Adrenal gland (tissue), 12 donors: ENCODE results near the gene ULK3. TPM values are rescaled to one million over a fixed set of nuclear protein-coding genes. Genes with fewer than 3 reads are reported as not detected.

Experiments
- DNase-seq, 7 donors: peaks; one replicate each; pipeline ENCODE4 v3.0.0-alpha.2; 2019 to 2020
- H3K27ac ChIP-seq, 5 donors: fragments of 200-600 bp; sonication (generic) in 4 of 5; 1 replicate in 3 of 5; 2 replicates in 2 of 5; pipeline versions ENCODE4 v1.5.1 to v1.8.0; 2016 to 2020; ENCODE audit warnings: mild to moderate bottlenecking in 1 of 5
- H3K27me3 ChIP-seq: fragments of 200-600 bp; 2 replicates; pipeline ENCODE4 v1.8.0; 2021
- H3K36me3 ChIP-seq, 2 donors: fragments of 200-600 bp; replicated peaks in 1 of 2; 1 replicate in 1 of 2; 2 replicates in 1 of 2; pipeline versions ENCODE4 v1.5.1 to v1.8.0; 2018 to 2022
- H3K4me1 ChIP-seq, 2 donors: fragments of 200-600 bp; replicated peaks in 1 of 2; 1 replicate in 1 of 2; 2 replicates in 1 of 2; pipeline versions ENCODE4 v1.5.1 to v1.8.0; 2018 to 2021
- H3K4me3 ChIP-seq, 4 donors: fragments of 200-600 bp; sonication (generic) in 3 of 4; one replicate each; pipeline ENCODE4 v1.5.1; 2016 to 2018
- H3K9me3 ChIP-seq, 3 donors: fragments of 200-600 bp; sonication (generic) in 1 of 3; replicated peaks in 1 of 3; 1 replicate in 2 of 3; 2 replicates in 1 of 3; pipeline versions ENCODE4 v1.5.1 to v1.8.0; 2016 to 2021
- POLR2A ChIP-seq, 2 donors: fragments of 450-650 bp; IDR thresholded peaks; one replicate each; pipeline ENCODE4 v1.6.1; 2017; ENCODE audit warnings: antibody characterized with exemption in 2 of 2, mild to moderate bottlenecking in 2 of 2, moderate library complexity in 1 of 2
- WGBS, 4 donors: extraction: QIAGEN DNeasy Blood & Tissue Kit in 2 of 4; methylation state at CpG; one replicate each; pipeline versions ENCODE4 v1.1.5 to v1.1.7; 2013 to 2017; 5-methylcytosine and 5-hydroxymethylcytosine counted together
- intact Hi-C, 2 donors: fragments of 100-400 bp; cut with DNase I; formaldehyde crosslinking; loops; one replicate each; pipeline versions ENCODE4 v1.14.1 to v1.15.0; 2022 to 2023
- polyA plus RNA-seq, 3 donors: library from polyadenylated mRNA; stranded (reverse); fragments of 200-250 nt in 2 of 3; fragments of 350-450 nt in 1 of 3; fragmentation: Illumina TruSeq in 1 of 3; extraction: RNeasy Lipid Tissue Mini Kit (QIAGEN cat#74804) in 1 of 3; gene quantifications; one replicate each; pipeline ENCODE4 v1.2.3, GENCODE V29; 2013 to 2014
- total RNA-seq, 9 donors: library from RNA; depleted of rRNA in 4 of 9; stranded (reverse); fragments of >200 nt in 4 of 9; fragments of 120-200 nt in 1 of 9; fragmentation: NEBNext Ultra II Directional in 1 of 9; extraction: Animal tissue kit (Norgen Biotek cat#: 25700) in 1 of 9; gene quantifications; one replicate each; pipeline versions ENCODE4 v1.1.0 to v1.2.4, GENCODE V29; 2013 to 2023
- TF ChIP-seq, protein P1 (sequence below), 6 experiments: fragments of 450-650 bp in 4 of 6; fragments of 200-600 bp in 2 of 6; sonication (generic) in 1 of 6; IDR thresholded peaks; 1 replicate in 5 of 6; 2 replicates in 1 of 6; pipeline versions ENCODE4 v1.5.1 to v1.8.0; 2016 to 2021; ENCODE audit warnings: antibody characterized with exemption in 6 of 6, mild to moderate bottlenecking in 2 of 6, moderate library complexity in 1 of 6
- donor health status: healthy with polysubstance abuse.
- donor health status: Bipolar disorder and iron deficiency.
- donor health status: DM: yes; HTN: yes; CAD: no.
- donor health status: DM: no; HTN: no; CAD: no.
- donor health status: DM: no; HTN: no; CAD: no.
- donor health status: DM: yes; HTN: yes; CAD: no.

The ULK3 gene
- total and polyA plus RNA-seq, 12 donors = 21.7 to 126 (median 52.5) TPM

DNA sequence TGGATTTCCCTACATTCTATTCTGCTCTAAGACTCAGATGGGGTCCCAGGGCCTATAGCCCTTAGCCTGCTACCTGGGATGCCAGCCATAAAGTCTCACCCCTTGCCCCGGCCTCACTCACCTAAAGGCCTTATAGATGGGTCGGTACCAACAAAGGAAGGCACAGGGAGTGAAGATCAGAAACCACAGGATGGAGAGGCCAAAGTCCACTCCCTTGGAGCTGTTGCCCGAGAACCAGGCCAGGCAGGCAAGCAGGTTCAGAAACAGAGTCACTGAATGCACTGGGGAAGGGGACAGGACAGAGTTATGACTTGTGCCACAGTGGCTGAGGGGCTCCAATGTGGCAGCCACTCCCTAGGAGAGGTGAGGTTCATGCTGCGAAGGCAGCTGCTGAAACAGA is 7.4 kb upstream of the ULK3 start:
- no peak for TF ChIP-seq POLR2A (IDR thresholded peaks at IDR 0.05)
- TF ChIP-seq, protein P1, sequence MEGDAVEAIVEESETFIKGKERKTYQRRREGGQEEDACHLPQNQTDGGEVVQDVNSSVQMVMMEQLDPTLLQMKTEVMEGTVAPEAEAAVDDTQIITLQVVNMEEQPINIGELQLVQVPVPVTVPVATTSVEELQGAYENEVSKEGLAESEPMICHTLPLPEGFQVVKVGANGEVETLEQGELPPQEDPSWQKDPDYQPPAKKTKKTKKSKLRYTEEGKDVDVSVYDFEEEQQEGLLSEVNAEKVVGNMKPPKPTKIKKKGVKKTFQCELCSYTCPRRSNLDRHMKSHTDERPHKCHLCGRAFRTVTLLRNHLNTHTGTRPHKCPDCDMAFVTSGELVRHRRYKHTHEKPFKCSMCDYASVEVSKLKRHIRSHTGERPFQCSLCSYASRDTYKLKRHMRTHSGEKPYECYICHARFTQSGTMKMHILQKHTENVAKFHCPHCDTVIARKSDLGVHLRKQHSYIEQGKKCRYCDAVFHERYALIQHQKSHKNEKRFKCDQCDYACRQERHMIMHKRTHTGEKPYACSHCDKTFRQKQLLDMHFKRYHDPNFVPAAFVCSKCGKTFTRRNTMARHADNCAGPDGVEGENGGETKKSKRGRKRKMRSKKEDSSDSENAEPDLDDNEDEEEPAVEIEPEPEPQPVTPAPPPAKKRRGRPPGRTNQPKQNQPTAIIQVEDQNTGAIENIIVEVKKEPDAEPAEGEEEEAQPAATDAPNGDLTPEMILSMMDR (IDR thresholded peaks at IDR 0.05) = no peak
- H3K9me3 ChIP-seq = no peaks in the 10 kb centered on the region
- 84 to 100% (median 99%) methylated on average over 4 of the region's 4 CpGs for WGBS, 4 donors
- no peaks in the 10 kb centered on the region for H3K27me3 ChIP-seq
- H3K4me3 ChIP-seq = no peak overlapping the region
- intact Hi-C loops = no loop called here
- peaks cover 0 to 83% of the 10 kb centered on the region in 2 donors for H3K36me3 ChIP-seq
- H3K27ac ChIP-seq = no peak overlapping the region
- H3K4me1 ChIP-seq = peaks cover 4 to 7% of the 10 kb centered on the region in 2 donors
- DNase-seq = no peak

DNA sequence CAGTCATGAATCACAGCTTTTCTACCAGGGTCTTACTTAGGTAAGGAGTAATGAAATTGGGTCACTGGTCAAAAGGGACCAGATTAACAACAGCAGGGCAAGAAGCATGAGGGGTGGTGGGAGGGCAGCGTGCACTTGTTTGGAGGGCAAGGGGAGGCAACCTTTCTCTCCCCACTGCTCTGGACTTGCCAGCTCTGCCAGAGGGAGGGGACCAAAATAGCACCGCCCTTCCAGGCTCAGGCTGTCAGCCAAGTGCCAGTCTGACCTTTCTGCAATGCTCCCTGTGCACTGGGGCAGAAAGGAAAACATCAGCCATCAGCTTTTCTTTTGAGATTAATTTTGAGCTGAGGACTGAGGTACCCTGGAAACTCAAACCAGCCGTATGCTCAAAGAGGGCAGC is 4.5 kb upstream of the ULK3 start:
- TF ChIP-seq, protein P1 (IDR thresholded peaks at IDR 0.05) = no peak
- TF ChIP-seq POLR2A (IDR thresholded peaks at IDR 0.05) = no peak
- no peaks in the 10 kb centered on the region for H3K27me3 ChIP-seq
- DNase-seq = peak in 5 of 7 donors; percentile 56 to 64 (median 64)
- 45 to 66% (median 47%) methylated on average over 3 of the region's 3 CpGs for WGBS, 4 donors
- intact Hi-C loops = loop anchor here in 1 of 2 donors (10.0 kb wide), 1 partner anchor 47 kb away; the partner anchor contains the start of gene MPI
- peaks cover 15 to 17% of the 10 kb centered on the region in 2 donors for H3K4me1 ChIP-seq
- H3K36me3 ChIP-seq = peaks cover 0 to 69% of the 10 kb centered on the region in 2 donors
- peak overlapping the region in 1 of 5 donors; percentile 29 for H3K27ac ChIP-seq
- no peaks in the 10 kb centered on the region for H3K9me3 ChIP-seq
- H3K4me3 ChIP-seq = no peak overlapping the region

DNA sequence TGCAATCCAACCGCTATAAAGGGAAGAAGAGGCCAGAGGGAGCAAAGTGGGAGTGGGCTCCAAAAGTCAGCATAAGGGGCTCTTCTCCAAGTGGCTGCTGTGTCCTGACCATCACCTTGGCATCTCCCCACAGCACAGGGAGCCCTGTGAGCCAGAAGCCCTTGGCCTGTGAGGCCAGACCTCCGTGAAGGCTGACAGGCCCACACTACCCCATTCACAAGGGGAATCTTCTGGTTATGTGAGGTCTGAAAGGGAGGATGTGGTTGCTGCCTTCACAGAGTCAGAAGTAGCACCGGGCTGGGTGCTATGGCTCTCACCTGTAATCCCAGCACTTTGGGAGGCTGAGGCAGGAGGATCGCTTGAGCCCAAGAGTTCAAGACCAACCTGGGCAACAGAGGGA is 2.6 kb upstream of the ULK3 start:
- peaks cover 25 to 33% of the 10 kb centered on the region in 2 donors for H3K4me1 ChIP-seq
- no peaks in the 10 kb centered on the region for H3K9me3 ChIP-seq
- no peaks in the 10 kb centered on the region for H3K27me3 ChIP-seq
- 81 to 94% (median 84%) methylated on average over 3 to 4 of the region's 4 CpGs for WGBS, 4 donors
- H3K4me3 ChIP-seq = no peak overlapping the region
- no peak for TF ChIP-seq POLR2A (IDR thresholded peaks at IDR 0.05)
- TF ChIP-seq, protein P1 (IDR thresholded peaks at IDR 0.05) = no peak
- intact Hi-C loops = loop anchor here in 1 of 2 donors (10.0 kb wide), 1 partner anchor 49 kb away; the partner anchor contains the start of gene MPI
- no peak for DNase-seq
- peaks cover 0 to 50% of the 10 kb centered on the region in 2 donors for H3K36me3 ChIP-seq
- no peak overlapping the region for H3K27ac ChIP-seq

DNA sequence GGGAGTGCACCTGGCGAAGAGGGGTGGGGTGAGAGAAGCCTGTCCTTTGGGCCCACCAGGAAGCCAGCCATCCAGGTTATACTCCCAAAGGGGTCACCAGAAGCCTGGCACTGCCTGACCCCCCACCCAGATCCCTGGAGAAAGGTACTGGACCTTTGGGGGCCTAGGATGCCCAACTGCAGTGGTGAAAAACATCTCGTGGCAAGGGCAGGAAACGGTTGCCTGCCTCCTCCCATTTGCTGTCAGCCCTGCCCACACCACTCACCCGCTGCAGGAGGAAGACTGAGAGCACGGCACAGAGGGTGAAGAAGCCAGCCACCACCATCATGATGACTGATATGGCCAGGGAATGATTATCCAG is 2.2 kb upstream of the ULK3 start:
- intact Hi-C loops = loop anchor here in 1 of 2 donors (10.0 kb wide), 1 partner anchor 50 kb away; the partner anchor contains the start of gene MPI
- no peak for TF ChIP-seq POLR2A (IDR thresholded peaks at IDR 0.05)
- TF ChIP-seq, protein P1 (IDR thresholded peaks at IDR 0.05) = no peak

More for the DNA sequence above, 2.2 kb upstream of the ULK3 start:
- H3K27me3 ChIP-seq = no peaks in the 10 kb centered on the region
- H3K4me3 ChIP-seq = no peak overlapping the region
- no peaks in the 10 kb centered on the region for H3K9me3 ChIP-seq
- H3K27ac ChIP-seq = no peak overlapping the region
- DNase-seq = no peak
- peaks cover 0 to 46% of the 10 kb centered on the region in 2 donors for H3K36me3 ChIP-seq
- peaks cover 25 to 33% of the 10 kb centered on the region in 2 donors for H3K4me1 ChIP-seq
- 69 to 100% (median 77%) methylated on average over 3 to 5 of the region's 5 CpGs for WGBS, 4 donors
